Skin epidermis (tissue), 12 donors: Measurements from ENCODE around the gene MBP.
"Not testable (repeated sequence)": the region's sequence is repeated elsewhere in the genome, so short reads cannot be mapped to it uniquely, and the experiment has no call there.

Experiments used
- H3K27ac ChIP-seq, 21 experiments: fragments of 200-600 bp; sonication (generic) in 11 of 21; one replicate each; pipeline ENCODE4 v1.5.0; 2020; ENCODE audit warnings: mild to moderate bottlenecking in 3 of 21, inconsistent platforms in 2 of 21, moderate library complexity in 2 of 21
- H3K4me3 ChIP-seq, 7 experiments: fragments of 200-600 bp; sonication (generic) in 2 of 7; one replicate each; pipeline ENCODE4 v1.5.0; 2020; ENCODE audit warnings: inconsistent platforms in 2 of 7, mild to moderate bottlenecking in 2 of 7, moderate library complexity in 1 of 7

The MBP gene

GRCh38 chr18:77021075-77021474 lies 111.5 kb downstream of the MBP start:
- no peak overlapping the region for H3K27ac ChIP-seq
- no peak overlapping the region for H3K4me3 ChIP-seq

- Histone ChIP-seq H3K27ac (no peak overlapping the region), H3K4me3 (no peak overlapping the region)
Measured at GRCh38 chr18:77020561-77020960, 112.0 kb downstream of the MBP start.

GRCh38 chr18:77019641-77020040 lies 112.9 kb downstream of the MBP start:
- no peak overlapping the region for H3K27ac ChIP-seq

GRCh38 chr18:77018650-77019049 lies 113.9 kb downstream of the MBP start:
- not testable (repeated sequence) for H3K4me3 ChIP-seq, H3K27ac ChIP-seq

More at GRCh38 chr18:77019641-77020040, 112.9 kb downstream of the MBP start:
- H3K4me3 ChIP-seq = no peak overlapping the region

GRCh38 chr18:77017355-77017754 lies 115.2 kb downstream of the MBP start:
- Histone ChIP-seq H3K27ac (no peak overlapping the region), H3K4me3 (no peak overlapping the region)

- H3K4me3 ChIP-seq = no peak overlapping the region
- no peak overlapping the region for H3K27ac ChIP-seq
Measured at GRCh38 chr18:77016936-77017335, 115.6 kb downstream of the MBP start.

- H3K27ac ChIP-seq = peak overlapping the region in 1 of 21 experiments; percentile 65
- H3K4me3 ChIP-seq = no peak overlapping the region
Measured at GRCh38 chr18:77015771-77016710, 116.5 kb downstream of the MBP start.

GRCh38 chr18:77015169-77015568 lies 117.4 kb downstream of the MBP start:
- H3K27ac ChIP-seq = peak overlapping the region in 2 of 21 experiments; percentile 34 to 65
- no peak overlapping the region for H3K4me3 ChIP-seq

- Histone ChIP-seq H3K4me3 (no peak overlapping the region), H3K27ac (peak overlapping the region in 11 of 21 experiments; percentile 19 to 71 (median 51))
Measured at GRCh38 chr18:77014538-77014937, 118.0 kb downstream of the MBP start.

GRCh38 chr18:77013811-77014521 lies 118.6 kb downstream of the MBP start:
- H3K4me3 ChIP-seq = no peak overlapping the region
- peak overlapping the region in 16 of 21 experiments; percentile 6 to 71 (median 44) for H3K27ac ChIP-seq

GRCh38 chr18:77012806-77013541 lies 119.6 kb downstream of the MBP start:
- H3K4me3 ChIP-seq = no peak overlapping the region
- H3K27ac ChIP-seq = peak overlapping the region in 5 of 21 experiments; percentile 7 to 51 (median 39)

- H3K4me3 ChIP-seq = no peak overlapping the region
Measured at GRCh38 chr18:77012120-77012519, 120.5 kb downstream of the MBP start.

GRCh38 chr18:77009675-77010074 lies 122.9 kb downstream of the MBP start:
- no peak overlapping the region for H3K27ac ChIP-seq
- no peak overlapping the region for H3K4me3 ChIP-seq

More at GRCh38 chr18:77012120-77012519, 120.5 kb downstream of the MBP start:
- H3K27ac ChIP-seq = peak overlapping the region in 3 of 21 experiments; percentile 18 to 39 (median 21)

- Histone ChIP-seq H3K27ac (no peak overlapping the region), H3K4me3 (no peak overlapping the region)
Measured at GRCh38 chr18:77008576-77009315, 123.8 kb downstream of the MBP start.

- Histone ChIP-seq H3K27ac (no peak overlapping the region), H3K4me3 (no peak overlapping the region)
Measured at GRCh38 chr18:77008006-77008405, 124.6 kb downstream of the MBP start.

GRCh38 chr18:77007251-77007650 lies 125.3 kb downstream of the MBP start:
- no peak overlapping the region for H3K4me3 ChIP-seq
- H3K27ac ChIP-seq = peak overlapping the region in 5 of 21 experiments; percentile 58 to 79 (median 66)

GRCh38 chr18:77006305-77007175 lies 126.0 kb downstream of the MBP start:
- Histone ChIP-seq H3K27ac (peak overlapping the region in 9 of 21 experiments; percentile 14 to 79 (median 58)), H3K4me3 (no peak overlapping the region)

GRCh38 chr18:77005651-77006195 lies 126.9 kb downstream of the MBP start:
- H3K4me3 ChIP-seq = no peak overlapping the region
- peak overlapping the region in 11 of 21 experiments; percentile 18 to 79 (median 58) for H3K27ac ChIP-seq
